Measurements from ENCODE around the gene ADARB2. TPM values are rescaled to one million over a fixed set of nuclear protein-coding genes. Genes with fewer than 3 reads are reported as not detected.

The ADARB2 gene
- total RNA-seq, 4 donors from 2014 or later: 0.80 to 4.9 (median 2.3) TPM

GRCh38 chr10:1658658-1659057 lies 78.7 kb downstream of the ADARB2 start:
- in situ Hi-C loops (cut with MboI; ENCODE audit: low pct_ligation_motif_present in 1 of 4, low pct_unique_long_range_greater_than_20kb in 1 of 4, low sequenced_read_pairs in 3 of 4) (no loop called here), intact Hi-C loops (cut with DNase I; ENCODE audit: low total_unique reads) (no loop called here)
- Histone ChIP-seq H3K4me1 (peaks cover 0 to 8% (median 0%) of the 10 kb centered on the region in 4 donors), H3K4me3 (no peak overlapping the region), H3K27ac (no peak overlapping the region), H3K27me3 (no peaks in the 10 kb centered on the region), H3K9me3 (no peaks in the 10 kb centered on the region), H3K36me3 (no peaks in the 10 kb centered on the region)
- no peak for DNase-seq
- 63 to 81% methylated on average over 2 to 6 of the region's 6 CpGs for WGBS, 2 donors (ENCODE audit: low coverage in 1 of 2)
- TF ChIP-seq POLR2A (IDR thresholded peaks at IDR 0.05) (no peak), CTCF (IDR thresholded peaks at IDR 0.05) (no peak), POLR2AphosphoS5 (IDR thresholded peaks at IDR 0.05) (no peak), EP300 (IDR thresholded peaks at IDR 0.05; ENCODE audit: low read depth) (no peak)

GRCh38 chr10:1657479-1657878 lies 79.8 kb downstream of the ADARB2 start:
- Histone ChIP-seq H3K4me3 (no peak overlapping the region), H3K27me3 (no peaks in the 10 kb centered on the region), H3K27ac (no peak overlapping the region), H3K4me1 (peaks cover 0 to 8% (median 0%) of the 10 kb centered on the region in 4 donors), H3K36me3 (no peaks in the 10 kb centered on the region), H3K9me3 (no peaks in the 10 kb centered on the region)
- in situ Hi-C loops (cut with MboI; ENCODE audit: low pct_ligation_motif_present in 1 of 4, low pct_unique_long_range_greater_than_20kb in 1 of 4, low sequenced_read_pairs in 3 of 4): no loop called here
- 33 to 50% methylated on average over 1 to 7 of the region's 7 CpGs for WGBS, 2 donors (ENCODE audit: low coverage in 1 of 2)
- TF ChIP-seq POLR2AphosphoS5 (IDR thresholded peaks at IDR 0.05) (no peak), POLR2A (IDR thresholded peaks at IDR 0.05) (no peak), CTCF (IDR thresholded peaks at IDR 0.05) (no peak), EP300 (IDR thresholded peaks at IDR 0.05; ENCODE audit: low read depth) (no peak)
- no peak for DNase-seq
- intact Hi-C loops (cut with DNase I; ENCODE audit: low total_unique reads): no loop called here

- Histone ChIP-seq H3K4me3 (no peak overlapping the region), H3K27me3 (no peaks in the 10 kb centered on the region), H3K36me3 (no peaks in the 10 kb centered on the region), H3K9me3 (no peaks in the 10 kb centered on the region), H3K4me1 (peaks cover 0 to 8% (median 0%) of the 10 kb centered on the region in 4 donors), H3K27ac (no peak overlapping the region)
- DNase-seq: no peak
- intact Hi-C loops (cut with DNase I; ENCODE audit: low total_unique reads) (no loop called here), in situ Hi-C loops (cut with MboI; ENCODE audit: low pct_ligation_motif_present in 1 of 4, low pct_unique_long_range_greater_than_20kb in 1 of 4, low sequenced_read_pairs in 3 of 4) (no loop called here)
- 43 to 51% methylated on average over 3 of the region's 3 CpGs for WGBS, 2 donors (ENCODE audit: low coverage in 1 of 2)
- no peak for TF ChIP-seq CTCF (IDR thresholded peaks at IDR 0.05)
- no peak for TF ChIP-seq POLR2A (IDR thresholded peaks at IDR 0.05)
- TF ChIP-seq EP300 (IDR thresholded peaks at IDR 0.05; ENCODE audit: low read depth): no peak
- TF ChIP-seq POLR2AphosphoS5 (IDR thresholded peaks at IDR 0.05): no peak
Measured at GRCh38 chr10:1655367-1655766, 82.0 kb downstream of the ADARB2 start.

- Histone ChIP-seq H3K4me1 (peaks cover 0 to 8% (median 0%) of the 10 kb centered on the region in 4 donors), H3K36me3 (no peaks in the 10 kb centered on the region), H3K27ac (no peak overlapping the region), H3K9me3 (no peaks in the 10 kb centered on the region), H3K4me3 (no peak overlapping the region), H3K27me3 (no peaks in the 10 kb centered on the region)
- no peak for DNase-seq
- 68% methylated on average over 7 of the region's 9 CpGs; no CpG with 5 or more reads in 1 of the 2 donors for WGBS, 2 donors (ENCODE audit: low coverage in 1 of 2)
- TF ChIP-seq POLR2A (IDR thresholded peaks at IDR 0.05) (no peak), EP300 (IDR thresholded peaks at IDR 0.05; ENCODE audit: low read depth) (no peak), POLR2AphosphoS5 (IDR thresholded peaks at IDR 0.05) (no peak), CTCF (IDR thresholded peaks at IDR 0.05) (no peak)
- in situ Hi-C loops (cut with MboI; ENCODE audit: low pct_ligation_motif_present in 1 of 4, low pct_unique_long_range_greater_than_20kb in 1 of 4, low sequenced_read_pairs in 3 of 4) (no loop called here), intact Hi-C loops (cut with DNase I; ENCODE audit: low total_unique reads) (no loop called here)
Measured at GRCh38 chr10:1654811-1655356, 82.4 kb downstream of the ADARB2 start.
